DMS153 treated with DMSO at 0.1 percent for 48 hours (cell line): ENCODE results near the gene DPH6.
"Not testable (repeated sequence)": the region's sequence is repeated elsewhere in the genome, so short reads cannot be mapped to it uniquely, and the experiment has no call there.

Experiments
- DNase-seq: peaks from one replicate; lab custom pipeline; 2025; ENCODE audit not compliant: unreplicated experiment; lab: John Stamatoyannopoulos, UW

The DPH6 gene

GRCh38 chr15:35545824-35546510 is at the start of gene DPH6:
TSS of gene DPH6 (minus strand) at chr15:35546165. CDS start at chr15:35546141, 24 bp downstream.
- peak; percentile 2 for DNase-seq

GRCh38 chr15:35595656-35596055 is 49.7 kb upstream of the DPH6 start:
- no peak for DNase-seq

GRCh38 chr15:35591987-35592386 is 46.0 kb upstream of the DPH6 start:
- not testable (repeated sequence) for DNase-seq

GRCh38 chr15:35583863-35584528 is 38.0 kb upstream of the DPH6 start:
- no peak for DNase-seq

GRCh38 chr15:35580606-35581005 is 34.6 kb upstream of the DPH6 start:
- no peak for DNase-seq

- DNase-seq, result no peak
Observed at GRCh38 chr15:35567392-35567791, 21.4 kb upstream of the DPH6 start.

GRCh38 chr15:35566991-35567390 is 21.0 kb upstream of the DPH6 start:
- no peak for DNase-seq

GRCh38 chr15:35565901-35566300 is 19.9 kb upstream of the DPH6 start:
- DNase-seq, result no peak

GRCh38 chr15:35562641-35563040 is 16.7 kb upstream of the DPH6 start:
- no peak for DNase-seq

GRCh38 chr15:35561308-35561707 is 15.3 kb upstream of the DPH6 start:
- DNase-seq, result no peak

- no peak for DNase-seq
Observed at GRCh38 chr15:35560870-35561269, 14.9 kb upstream of the DPH6 start.

- no peak for DNase-seq
Observed at GRCh38 chr15:35560258-35560657, 14.3 kb upstream of the DPH6 start.

GRCh38 chr15:35559683-35560082 is 13.7 kb upstream of the DPH6 start:
- no peak for DNase-seq

- no peak for DNase-seq
Observed at GRCh38 chr15:35557544-35557943, 11.6 kb upstream of the DPH6 start.

GRCh38 chr15:35557012-35557411 is 11.0 kb upstream of the DPH6 start:
- DNase-seq, result no peak

- DNase-seq, result no peak
Observed at GRCh38 chr15:35555244-35555643, 9.3 kb upstream of the DPH6 start.

GRCh38 chr15:35550957-35551356 is 5.0 kb upstream of the DPH6 start:
- DNase-seq, result no peak

- DNase-seq, result no peak
Observed at GRCh38 chr15:35549567-35549966, 3.6 kb upstream of the DPH6 start.

- DNase-seq, result no peak
Observed at GRCh38 chr15:35548435-35548834, 2.5 kb upstream of the DPH6 start.

GRCh38 chr15:35547775-35548364 is 1.9 kb upstream of the DPH6 start:
- no peak for DNase-seq

GRCh38 chr15:35546511-35547381 is 781 bp upstream of the DPH6 start:
- DNase-seq, result no peak
